PC-3 (cell line): ENCODE results near the gene CRYZL1. TPM values are rescaled to one million over a fixed set of nuclear protein-coding genes. Genes with fewer than 3 reads are reported as not detected.
"Not testable (repeated sequence)": the region's sequence is repeated elsewhere in the genome, so short reads cannot be mapped to it uniquely, and the experiment has no call there.

Experiments
- ATAC-seq: fragments of 200-7000 bp; cut with Tn5 transposase; 2 replicates; pipeline ENCODE4 v1.9.1; 2020; ENCODE audit warnings: mild to moderate bottlenecking, moderate library complexity
- BruUV-seq: library from RNA; stranded (reverse); fragments of 400-500 nt; replicated peaks from 2 replicates; lab custom pipeline; 2021; lab: Mats Ljungman, UMichigan
- CTCF ChIA-PET: fragments of 300-600 bp; sonication (Branson Sonifier 250); formaldehyde crosslinking; loops from one replicate; lab custom pipeline; 2022; ENCODE audit warnings: antibody characterized with exemption; lab: Charles Lee
- POLR2A ChIA-PET: fragments of 300-600 bp; sonication (Branson Sonifier 250); formaldehyde crosslinking; loops from one replicate; lab custom pipeline; 2022; ENCODE audit warnings: antibody characterized with exemption; ENCODE audit not compliant: unreplicated experiment; lab: Charles Lee
- DNase-seq: peaks from one replicate; pipeline ENCODE4 v3.0.0-alpha.2; 2015
- H2AFZ ChIP-seq: fragments of 300-600 bp; sonication (generic); 2 replicates; pipeline ENCODE4 v1.6.0; 2016; ENCODE audit warnings: antibody characterized with exemption, low read length
- H3F3A ChIP-seq: fragments of 300-600 bp; sonication (generic); one replicate; pipeline ENCODE4 v1.6.0; 2017; ENCODE audit warnings: antibody characterized with exemption, low read length, control low read depth, mild to moderate bottlenecking; ENCODE audit not compliant: unreplicated experiment
- H3K27ac ChIP-seq: fragments of 300-600 bp; sonication (generic); 2 replicates; pipeline ENCODE4 v1.5.1; 2016; ENCODE audit warnings: mild to moderate bottlenecking, low read length
- H3K27me3 ChIP-seq: fragments of 300-600 bp; sonication (generic); 2 replicates; pipeline ENCODE4 v1.6.1; 2016; ENCODE audit warnings: low read length, mixed read lengths
- H3K36me3 ChIP-seq: fragments of 300-600 bp; sonication (generic); 2 replicates; pipeline ENCODE4 v1.6.1; 2016; ENCODE audit warnings: low read depth, mixed run types, low read length, mixed read lengths
- H3K4me1 ChIP-seq: fragments of 300-600 bp; sonication (generic); 2 replicates; pipeline ENCODE4 v1.5.1; 2016; ENCODE audit warnings: low read length; ENCODE audit not compliant: insufficient read depth
- H3K4me2 ChIP-seq: fragments of 300-600 bp; sonication (generic); 2 replicates; pipeline ENCODE4 v1.6.0; 2016; ENCODE audit warnings: low read length
- H3K4me3 ChIP-seq: fragments of 300-600 bp; sonication (generic); 2 replicates; pipeline ENCODE4 v1.5.1; 2016; ENCODE audit warnings: mild to moderate bottlenecking, low read length, mixed read lengths
- H3K79me2 ChIP-seq: fragments of 300-600 bp; sonication (generic); 2 replicates; pipeline ENCODE4 v1.6.1; 2017; ENCODE audit warnings: low read length, mixed read lengths
- H3K9ac ChIP-seq: fragments of 300-600 bp; sonication (generic); 2 replicates; pipeline ENCODE4 v1.6.0; 2016; ENCODE audit warnings: mild to moderate bottlenecking, low read length
- H3K9me2 ChIP-seq: fragments of 300-600 bp; sonication (generic); replicated peaks from 2 replicates; pipeline ENCODE4 v1.6.1; 2016; ENCODE audit warnings: mixed run types, low read length, mixed read lengths
- H3K9me3 ChIP-seq: fragments of 300-600 bp; sonication (generic); 2 replicates; pipeline ENCODE4 v1.6.1; 2016; ENCODE audit warnings: low read length, mixed read lengths
- H4K20me1 ChIP-seq: fragments of 300-600 bp; sonication (generic); 2 replicates; pipeline ENCODE4 v1.6.1; 2016; ENCODE audit warnings: low read length, mixed read lengths
- intact Hi-C: fragments of 100-400 bp; cut with micrococcal nuclease; formaldehyde crosslinking; loops from 2 replicates; pipeline ENCODE4 v1.9.0; 2023
- total RNA-seq: library from RNA; depleted of rRNA; stranded (reverse); fragments of >200 nt; gene quantifications from 2 replicates; pipeline ENCODE4 v1.2.3, GENCODE V29; 2014
- TF ChIP-seq, protein P1 (sequence below): fragments of 300-600 bp; sonication (generic); conservative IDR thresholded peaks from 2 replicates; pipeline ENCODE4 v1.5.1; 2017; ENCODE audit warnings: antibody characterized with exemption, low read depth, mild to moderate bottlenecking, low read length

Gene CRYZL1
- total RNA-seq, 1 experiment from 2014 or later = 12.4 TPM

DNA sequence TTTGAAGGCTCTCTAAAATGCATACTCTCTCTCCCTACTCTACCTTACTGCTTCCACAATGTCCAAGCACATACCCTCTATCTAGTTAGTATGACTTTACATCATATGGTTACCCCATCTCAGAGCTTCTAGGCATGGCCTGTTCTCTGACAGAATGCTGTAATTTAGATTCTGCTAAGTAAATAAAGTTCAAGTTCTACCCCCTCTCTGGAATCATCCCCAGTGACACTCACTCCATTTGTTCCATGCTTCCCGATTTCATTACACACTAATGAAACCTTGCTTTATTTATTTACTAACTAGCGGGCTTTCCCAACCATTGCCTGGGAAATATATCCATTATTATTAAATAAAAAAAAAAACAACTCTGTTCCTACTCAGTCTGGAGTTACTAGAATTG, 7.3 kb downstream of the CRYZL1 start:
- intact Hi-C loops = no loop called here
- no peaks in the 10 kb centered on the region for H3K9me3 ChIP-seq
- H3K27ac ChIP-seq = no peak overlapping the region
- no peaks in the 10 kb centered on the region for H3F3A ChIP-seq
- BruUV-seq = no TSS peak
- H3K27me3 ChIP-seq = no peaks in the 10 kb centered on the region
- ChIA-PET CTCF (no interaction called here), POLR2A (no interaction called here)
- peaks cover 33% of the 10 kb centered on the region for H3K79me2 ChIP-seq
- no peak overlapping the region for H2AFZ ChIP-seq
- no peaks in the 10 kb centered on the region for H3K9me2 ChIP-seq
- H4K20me1 ChIP-seq = no peaks in the 10 kb centered on the region
- TF ChIP-seq, protein P1, sequence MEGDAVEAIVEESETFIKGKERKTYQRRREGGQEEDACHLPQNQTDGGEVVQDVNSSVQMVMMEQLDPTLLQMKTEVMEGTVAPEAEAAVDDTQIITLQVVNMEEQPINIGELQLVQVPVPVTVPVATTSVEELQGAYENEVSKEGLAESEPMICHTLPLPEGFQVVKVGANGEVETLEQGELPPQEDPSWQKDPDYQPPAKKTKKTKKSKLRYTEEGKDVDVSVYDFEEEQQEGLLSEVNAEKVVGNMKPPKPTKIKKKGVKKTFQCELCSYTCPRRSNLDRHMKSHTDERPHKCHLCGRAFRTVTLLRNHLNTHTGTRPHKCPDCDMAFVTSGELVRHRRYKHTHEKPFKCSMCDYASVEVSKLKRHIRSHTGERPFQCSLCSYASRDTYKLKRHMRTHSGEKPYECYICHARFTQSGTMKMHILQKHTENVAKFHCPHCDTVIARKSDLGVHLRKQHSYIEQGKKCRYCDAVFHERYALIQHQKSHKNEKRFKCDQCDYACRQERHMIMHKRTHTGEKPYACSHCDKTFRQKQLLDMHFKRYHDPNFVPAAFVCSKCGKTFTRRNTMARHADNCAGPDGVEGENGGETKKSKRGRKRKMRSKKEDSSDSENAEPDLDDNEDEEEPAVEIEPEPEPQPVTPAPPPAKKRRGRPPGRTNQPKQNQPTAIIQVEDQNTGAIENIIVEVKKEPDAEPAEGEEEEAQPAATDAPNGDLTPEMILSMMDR = no peak
- ATAC-seq (no peak), DNase-seq (no peak)
- H3K4me1 ChIP-seq = no peaks in the 10 kb centered on the region
- peaks cover 11% of the 10 kb centered on the region for H3K36me3 ChIP-seq
- H3K4me3 ChIP-seq = no peak overlapping the region
- H3K4me2 ChIP-seq = no peak overlapping the region
- H3K9ac ChIP-seq = no peak overlapping the region

DNA sequence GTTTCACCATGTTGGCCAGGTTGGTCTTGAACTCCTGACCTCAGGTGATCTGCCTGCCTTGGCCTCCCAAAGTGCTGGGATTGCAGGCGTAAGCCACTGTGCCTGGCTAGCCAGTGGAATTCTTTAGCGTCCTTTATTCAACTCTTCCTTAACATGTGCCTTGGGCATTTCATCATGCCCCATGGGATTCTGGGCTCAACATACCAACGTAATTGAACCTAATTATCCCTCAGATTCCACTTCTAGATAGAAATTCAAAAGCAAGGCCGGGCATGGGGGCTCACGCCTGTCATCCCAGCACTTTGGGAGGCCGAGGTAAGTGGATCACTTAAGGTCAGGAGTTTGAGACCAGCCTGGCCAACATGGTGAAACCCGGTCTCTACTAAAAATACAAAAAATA, 15.4 kb downstream of the CRYZL1 start:
- H3K27ac ChIP-seq, H3K9ac ChIP-seq, DNase-seq, POLR2A ChIA-PET, H2AFZ ChIP-seq, H3K4me2 ChIP-seq, H3K9me3 ChIP-seq, H3K4me3 ChIP-seq, ATAC-seq, intact Hi-C loops, H3K27me3 ChIP-seq, CTCF ChIA-PET, H3K4me1 ChIP-seq, H3K9me2 ChIP-seq, H3K79me2 ChIP-seq, H4K20me1 ChIP-seq, H3F3A ChIP-seq, BruUV-seq: not testable (repeated sequence)
- peaks cover 13% of the 10 kb centered on the region for H3K36me3 ChIP-seq

DNA sequence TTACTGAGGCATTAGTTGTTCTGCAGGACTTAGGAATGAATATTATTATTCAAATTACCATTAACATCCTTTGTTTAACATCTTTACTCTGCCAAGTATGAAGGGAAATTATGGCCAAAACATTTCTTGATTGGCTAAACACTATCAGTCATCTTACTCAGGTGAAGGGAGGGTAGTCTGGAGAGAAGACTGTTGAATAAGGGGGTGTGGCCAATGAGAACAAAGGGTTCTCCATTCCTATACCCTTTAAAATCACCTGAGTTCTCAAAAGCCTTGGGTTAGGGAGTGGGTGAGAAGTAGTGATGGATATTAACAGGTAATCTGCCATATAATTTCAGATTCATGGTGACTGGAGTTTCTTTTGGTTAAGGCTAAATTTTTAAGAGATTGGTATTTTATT, 19.3 kb downstream of the CRYZL1 start:
- no peak for DNase-seq
- Histone ChIP-seq H3F3A (no peaks in the 10 kb centered on the region), H4K20me1 (no peaks in the 10 kb centered on the region), H3K79me2 (no peaks in the 10 kb centered on the region), H3K4me3 (no peak overlapping the region), H3K4me2 (no peak overlapping the region), H3K36me3 (peaks cover 10% of the 10 kb centered on the region), H3K27ac (no peak overlapping the region), H2AFZ (no peak overlapping the region), H3K9me2 (no peaks in the 10 kb centered on the region), H3K9me3 (no peaks in the 10 kb centered on the region), H3K27me3 (no peaks in the 10 kb centered on the region), H3K4me1 (no peaks in the 10 kb centered on the region), H3K9ac (no peak overlapping the region)
- intact Hi-C loops = no loop called here
- BruUV-seq = no TSS peak
- POLR2A ChIA-PET = no interaction called here
- ATAC-seq = no peak
- CTCF ChIA-PET = interaction anchor here (0.6 to 0.8 kb wide), 2 partner anchors 16 to 1099 kb away, joined by 3 to 6 read pairs; no protein-coding TSS in a partner anchor
- TF ChIP-seq, protein P1 = no peak
